ENCODE results near the gene TMEM140. TPM values are rescaled to one million over a fixed set of nuclear protein-coding genes. Genes with fewer than 3 reads are reported as not detected.
A peak's percentile ranks its signal among the peaks of the same experiment; 100 is the strongest.

Gene TMEM140
- total and polyA plus RNA-seq, 9 of the 15 experiments (the other 6 are each of a cell fraction or from before 2014, with no cell fraction given), result 0.03 to 0.82 (median 0.23) TPM

GRCh38 chr7:135211179-135211945 is 63.5 kb downstream of the TMEM140 start, which contains the start of gene WDR91 (continued):
- TF ChIP-seq ZNF407 (IDR thresholded peaks at IDR 0.05; ENCODE audit: low read depth), result no peak
- peak; percentile 1; the same call in 1 of the 2 replicates for TF ChIP-seq PBX2 (CRISPR knock-in tag; IDR thresholded peaks at IDR 0.05; ENCODE audit: low read depth)
- no peak for TF ChIP-seq PBX2 (tag; conservative IDR thresholded peaks at IDR 0.05; ENCODE audit: low read depth)
- no peak for TF ChIP-seq DEAF1 (CRISPR knock-in tag; IDR thresholded peaks at IDR 0.05)
- TF ChIP-seq ZNF766 (CRISPR knock-in tag; conservative IDR thresholded peaks at IDR 0.05), result no peak; the same call in 1 of the 2 replicates
- TF ChIP-seq SREBF2 (CRISPR knock-in tag; IDR thresholded peaks at IDR 0.05), result no peak
- no peak for TF ChIP-seq ZFP1 (CRISPR knock-in tag; IDR thresholded peaks at IDR 0.05)
- TF ChIP-seq CTCF (IDR thresholded peaks at IDR 0.05 in 2 of 3, conservative IDR thresholded peaks at IDR 0.05 in 1 of 3; ENCODE audit: insufficient read depth in 2 of 3, low read depth in 1 of 3, low read length in 3 of 3), result 0 out of 6 replicates have a peak, but pooled peaks of 1 of the 3 experiments have one; percentile 1
- TF ChIP-seq FOXO4 (CRISPR knock-in tag; IDR thresholded peaks at IDR 0.05), result no peak

All from K562 (cell line).